CD4-positive, alpha-beta T cell treated with Interleukin-17A for 1 hour (primary cell): ENCODE data around the gene PLOD3.
A peak's percentile ranks its signal among the peaks of the same experiment; 100 is the strongest.

Experiments
- DNase-seq: peaks from one replicate; pipeline ENCODE4 v3.0.0-alpha.2; 2020

The PLOD3 gene

DNA sequence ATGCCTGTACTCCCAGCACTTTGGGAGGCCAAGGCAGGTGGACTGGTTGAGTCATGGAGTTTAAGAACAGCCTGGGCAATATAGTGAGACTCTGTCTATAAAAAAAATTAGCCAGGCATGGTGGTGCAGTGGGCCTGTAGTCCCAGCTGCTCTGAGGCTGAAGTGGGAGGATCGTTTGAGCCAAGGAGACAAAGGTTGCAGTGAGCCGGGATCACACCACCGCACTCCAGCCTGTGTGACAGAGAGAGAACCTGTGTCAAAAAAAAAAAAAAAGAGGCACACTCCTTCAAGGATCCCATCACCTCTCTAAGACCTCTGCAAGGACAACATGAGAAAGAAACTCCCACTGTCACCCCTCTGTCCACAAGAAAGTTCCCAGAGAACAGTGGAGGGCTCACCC lies 41.7 kb downstream of the PLOD3 start:
- DNase-seq, result no peak

DNA sequence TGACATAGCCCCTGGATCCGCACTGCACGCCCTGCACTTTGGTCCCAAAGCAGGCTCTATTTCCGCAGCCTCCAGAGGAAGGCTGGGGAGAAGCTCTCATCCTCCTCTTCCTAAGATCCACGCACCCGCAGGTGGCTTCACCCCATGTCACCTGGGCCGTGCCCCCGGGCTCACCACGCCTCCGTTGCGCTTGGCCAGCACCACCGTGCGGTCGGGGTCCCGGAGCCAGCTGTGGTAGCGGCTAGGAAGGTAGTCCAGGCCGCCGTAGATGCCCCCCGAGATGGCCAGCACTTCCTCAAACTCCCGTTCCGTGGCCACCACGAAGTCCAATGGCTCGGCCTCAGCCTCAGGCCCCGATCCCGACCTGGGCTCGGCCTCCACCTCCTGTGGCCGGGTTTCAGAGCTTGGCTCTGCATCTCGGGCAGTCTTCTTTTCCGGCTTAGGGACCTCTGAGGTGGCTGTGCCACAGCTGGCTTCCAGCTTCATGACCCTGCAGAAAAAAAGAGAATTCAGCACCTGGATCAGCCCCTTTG lies 43.0 kb downstream of the PLOD3 start:
- DNase-seq, result no peak

DNA sequence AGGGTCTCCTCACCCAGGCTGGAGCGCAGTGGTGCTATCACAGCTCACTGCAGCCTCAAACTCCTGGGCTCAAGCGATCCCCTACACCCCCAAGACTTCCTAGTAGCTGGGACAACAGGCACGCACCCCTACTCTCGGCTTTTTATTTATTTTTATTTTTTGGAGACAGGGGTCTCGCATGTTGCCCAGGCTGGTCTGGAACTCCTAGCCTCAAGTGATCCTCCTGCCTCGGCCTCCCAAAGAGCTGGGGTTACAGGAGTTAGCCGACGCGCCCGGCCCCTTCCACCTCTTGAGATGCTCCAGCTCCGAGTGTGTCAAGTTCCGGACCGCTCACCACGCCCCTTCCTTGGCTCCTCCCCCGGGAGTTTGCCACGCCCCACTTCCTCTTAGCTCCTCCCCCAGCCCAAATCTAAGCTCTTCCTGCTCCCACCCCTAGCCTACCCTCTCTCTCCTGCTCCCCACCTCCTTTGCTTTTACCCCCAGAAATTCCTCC lies 43.6 kb downstream of the PLOD3 start:
- DNase-seq, result peak; percentile 78

DNA sequence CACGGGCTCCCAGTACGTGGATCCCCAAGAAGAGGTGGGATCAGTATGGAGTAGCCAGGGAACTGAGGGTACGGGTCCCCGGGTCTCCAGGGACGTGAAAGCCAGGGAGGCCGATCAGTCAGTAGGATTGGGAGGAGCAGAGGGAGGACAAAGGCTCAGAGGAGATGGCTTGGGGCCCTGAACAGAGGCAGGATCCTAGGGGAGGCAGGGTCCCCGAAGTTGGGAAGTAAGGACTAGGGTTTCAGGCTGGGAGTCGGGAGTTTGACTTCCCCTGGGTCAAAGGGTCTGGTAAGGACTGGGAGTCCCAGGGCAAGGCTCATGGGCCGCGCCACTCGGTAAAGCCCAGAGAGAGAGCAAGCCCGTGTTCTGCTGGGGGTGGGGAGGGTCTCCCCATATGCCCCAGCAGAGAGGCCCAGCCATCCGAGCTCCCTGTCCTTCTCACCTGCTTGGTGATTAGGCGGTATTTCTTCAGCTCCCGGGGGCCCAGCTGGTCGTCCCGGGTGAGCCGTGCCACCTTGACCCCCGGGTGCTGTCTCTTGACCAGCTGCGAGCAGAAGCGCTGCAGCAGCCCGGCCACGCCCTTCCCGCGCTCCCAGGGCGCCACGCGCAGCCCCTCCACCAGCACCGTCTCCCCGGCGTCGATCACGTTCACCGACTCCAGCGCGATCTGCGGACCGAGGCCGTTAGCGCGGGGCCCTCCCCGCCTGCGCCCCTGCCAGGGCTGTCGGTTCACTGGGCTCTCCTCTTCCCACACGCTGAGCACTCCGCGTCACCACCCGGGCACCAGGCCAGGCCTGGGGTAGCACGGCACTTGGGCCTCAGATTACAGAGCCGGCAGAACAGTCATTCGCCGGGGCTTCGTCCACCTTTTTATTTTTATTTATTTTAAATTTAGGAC lies 44.3 kb downstream of the PLOD3 start:
- no peak for DNase-seq

DNA sequence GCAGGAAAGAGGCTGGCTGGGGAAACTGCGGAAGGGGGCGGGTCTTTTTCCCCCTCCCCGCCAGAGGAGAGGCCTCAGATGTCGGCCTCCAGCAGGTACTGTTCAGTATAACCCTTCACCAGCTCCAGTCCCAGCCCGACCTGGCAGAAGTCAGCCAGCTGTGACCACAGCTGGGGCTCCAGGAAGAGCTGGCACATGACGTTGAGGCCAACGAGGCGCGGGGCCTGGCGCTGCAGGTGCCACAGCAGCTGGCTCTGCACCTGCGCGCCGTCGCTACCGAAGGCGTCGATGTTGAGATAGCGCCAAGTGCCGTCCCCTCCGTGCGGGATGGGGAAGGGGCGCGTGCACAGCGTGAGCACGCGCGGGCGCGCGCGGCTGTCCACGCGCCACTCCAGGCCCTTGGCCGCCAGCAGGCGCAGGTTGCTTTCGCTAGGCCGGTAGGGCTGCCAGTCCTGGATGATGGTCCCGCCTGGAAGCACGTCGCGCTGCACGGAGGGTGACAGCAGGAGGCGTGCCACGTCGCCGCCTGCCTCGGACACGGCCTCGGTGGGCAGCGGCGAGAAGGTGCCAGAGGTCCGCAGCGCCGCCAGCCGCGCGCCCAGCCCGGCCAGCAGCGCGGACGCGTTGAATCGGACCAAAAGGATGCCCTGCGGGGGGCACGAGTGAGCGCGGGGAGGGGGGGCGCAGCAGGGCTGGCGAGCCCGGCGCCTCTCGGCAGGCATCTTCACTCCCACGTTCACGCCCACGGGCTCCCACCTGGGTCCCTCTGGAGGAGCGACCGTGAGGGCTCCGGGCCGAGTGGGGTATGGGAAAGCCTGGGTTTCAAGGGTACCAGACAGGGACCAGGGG lies 45.2 kb downstream of the PLOD3 start:
- DNase-seq, result peak; percentile 23

DNA sequence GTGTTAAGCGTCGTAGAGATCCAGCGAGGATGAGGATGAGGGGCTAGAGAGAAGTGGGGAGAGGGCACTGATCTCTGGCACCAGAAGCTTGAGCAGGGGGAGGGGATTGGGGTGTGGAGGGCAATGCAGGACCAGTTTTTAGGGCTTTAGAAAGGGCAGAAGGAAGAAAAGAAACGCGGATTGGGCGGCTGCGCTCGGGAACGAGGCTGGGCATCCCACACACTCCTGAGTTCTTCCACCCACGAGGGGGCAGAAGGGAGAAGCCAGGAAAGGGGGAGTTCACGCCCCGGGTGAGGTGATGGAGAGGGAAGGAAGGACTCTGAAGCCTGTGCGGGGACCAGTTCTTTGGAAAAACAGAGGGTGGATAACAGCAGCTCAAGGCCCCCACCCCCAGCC lies 45.9 kb downstream of the PLOD3 start:
- no peak for DNase-seq

DNA sequence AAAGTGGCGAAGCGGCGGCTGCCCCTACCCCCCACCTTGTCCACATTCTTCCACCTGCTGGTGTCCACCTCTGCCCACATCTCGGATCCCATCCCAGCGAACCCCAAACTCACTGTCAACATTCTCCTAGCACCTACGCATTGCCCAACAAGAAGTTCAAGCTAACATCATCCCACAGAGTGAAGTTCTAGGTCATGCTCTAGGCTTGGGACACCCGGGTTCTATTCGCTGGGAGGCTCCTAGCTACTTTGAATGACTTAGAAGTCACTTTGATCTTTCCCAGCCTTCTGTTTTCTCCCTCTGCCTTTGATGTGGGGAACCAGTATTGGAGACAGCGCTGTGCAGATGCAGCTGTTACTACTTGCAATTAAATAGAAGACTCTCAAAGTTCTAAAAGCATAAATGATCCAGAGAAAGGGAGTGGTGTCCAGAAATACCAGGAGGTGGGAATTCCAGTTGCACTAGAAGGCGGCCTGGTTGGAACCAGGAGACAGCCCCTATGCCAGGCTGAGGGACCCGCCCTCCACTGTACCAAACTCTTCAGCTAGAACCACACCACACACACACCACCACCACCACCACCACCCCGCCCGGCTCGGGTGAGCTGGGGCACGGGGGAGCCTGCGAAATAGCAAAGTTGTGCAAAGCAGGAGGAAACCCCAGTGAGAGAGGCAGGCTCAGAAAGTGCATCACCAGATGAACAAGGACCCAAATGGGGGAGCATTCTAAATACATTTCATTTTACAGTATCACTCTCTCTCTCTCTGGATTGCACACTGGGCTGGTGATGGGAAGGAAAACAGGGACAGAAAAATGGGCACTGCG lies 46.6 kb downstream of the PLOD3 start:
- DNase-seq, result peak; percentile 33

DNA sequence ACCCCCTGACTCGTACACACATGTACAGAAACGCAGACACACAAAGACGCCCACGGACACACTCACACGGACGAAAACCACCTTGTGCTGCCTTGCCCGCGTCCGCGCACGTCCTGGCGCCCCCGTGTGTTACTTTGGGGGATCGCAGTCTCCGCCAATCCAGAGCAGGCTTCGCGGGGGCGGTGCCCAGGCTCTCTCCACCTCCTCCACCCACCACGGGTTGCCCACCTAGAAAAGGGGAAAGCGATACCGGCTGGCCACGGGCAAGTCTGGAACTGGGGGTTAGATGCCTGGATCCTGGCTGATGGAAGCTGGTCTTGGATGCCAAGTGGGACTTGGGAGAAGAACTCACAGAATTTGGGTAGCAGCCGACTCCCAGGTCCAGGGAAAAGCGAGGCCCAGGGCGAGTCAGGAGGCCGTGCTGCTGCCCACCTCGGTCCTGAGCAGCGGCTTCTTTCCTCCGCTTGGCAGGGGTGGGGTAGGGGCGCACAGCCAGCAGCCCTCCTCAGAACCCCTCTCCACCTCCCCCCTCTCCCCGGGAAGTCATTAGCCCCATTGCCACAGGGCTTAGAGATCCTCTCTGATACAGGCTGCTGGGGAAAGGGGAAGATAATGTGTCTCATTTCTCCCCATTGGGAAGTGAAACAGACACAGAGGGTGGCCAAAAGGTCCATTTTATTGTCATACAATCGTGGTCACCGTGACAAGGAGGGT lies 47.4 kb downstream of the PLOD3 start:
- peak; percentile 85 for DNase-seq

DNA sequence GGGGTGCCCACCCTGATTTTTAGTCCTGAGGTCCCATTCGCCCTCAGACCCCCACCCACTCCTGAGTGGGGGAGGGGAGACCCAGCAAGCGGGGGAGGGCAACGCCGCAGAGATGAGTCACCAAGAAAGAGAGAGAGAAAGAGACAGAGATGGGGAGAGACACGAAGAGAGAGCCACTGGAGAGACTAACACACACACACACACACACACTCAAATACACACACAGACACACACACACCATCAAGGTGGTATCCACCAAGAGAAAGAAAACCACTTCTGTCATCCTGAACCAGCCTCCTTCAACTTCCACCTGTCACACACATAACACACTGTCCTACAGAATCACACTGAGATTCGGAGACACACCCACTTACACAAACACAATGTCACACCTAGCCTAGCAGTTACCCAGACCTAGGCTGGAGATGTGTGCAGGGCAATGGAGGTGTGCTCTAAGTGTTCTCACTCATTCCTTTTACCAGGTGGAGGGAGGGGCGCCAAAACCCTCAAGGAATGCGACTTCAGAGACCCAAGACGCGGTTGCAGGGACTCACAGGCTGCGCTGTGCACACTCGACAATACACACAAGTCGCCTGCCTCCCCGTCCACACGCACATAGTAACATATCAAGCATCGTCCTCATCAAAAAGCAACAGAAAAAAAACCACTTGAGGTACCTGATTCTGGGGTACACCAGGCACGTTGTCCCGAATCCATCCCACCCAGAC lies 48.1 kb downstream of the PLOD3 start:
- no peak for DNase-seq

DNA sequence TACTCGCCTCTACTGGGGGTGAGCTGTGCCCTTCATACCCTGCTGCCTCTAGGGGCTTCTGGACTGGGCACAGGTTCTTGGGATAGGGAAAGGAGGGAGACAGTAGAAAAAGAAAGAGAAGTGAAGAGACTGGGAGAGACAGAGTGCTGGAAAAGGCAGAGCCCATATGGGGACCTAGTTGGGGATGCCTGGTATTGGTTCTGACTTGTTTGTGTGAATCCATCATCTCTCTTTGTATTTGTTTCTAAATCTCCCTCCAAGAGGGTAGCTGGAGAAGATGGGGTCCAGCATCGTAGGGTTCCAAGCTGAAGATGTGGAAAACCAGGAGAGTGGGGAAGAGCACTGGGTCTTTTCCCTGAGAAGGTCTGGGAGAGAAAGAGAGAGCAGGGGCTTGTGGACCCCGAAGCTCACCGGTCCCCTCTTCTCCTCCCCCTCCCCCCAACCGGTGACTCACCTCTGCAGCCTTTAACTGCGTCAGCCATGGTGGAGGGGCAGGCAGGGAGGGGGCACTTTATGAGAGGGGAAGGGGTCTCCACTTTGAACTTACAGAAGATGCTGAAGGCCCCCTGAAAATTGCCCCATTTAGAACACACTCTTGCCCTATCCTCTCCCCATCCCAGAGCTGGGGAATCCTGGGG lies 48.9 kb downstream of the PLOD3 start:
- no peak for DNase-seq

DNA sequence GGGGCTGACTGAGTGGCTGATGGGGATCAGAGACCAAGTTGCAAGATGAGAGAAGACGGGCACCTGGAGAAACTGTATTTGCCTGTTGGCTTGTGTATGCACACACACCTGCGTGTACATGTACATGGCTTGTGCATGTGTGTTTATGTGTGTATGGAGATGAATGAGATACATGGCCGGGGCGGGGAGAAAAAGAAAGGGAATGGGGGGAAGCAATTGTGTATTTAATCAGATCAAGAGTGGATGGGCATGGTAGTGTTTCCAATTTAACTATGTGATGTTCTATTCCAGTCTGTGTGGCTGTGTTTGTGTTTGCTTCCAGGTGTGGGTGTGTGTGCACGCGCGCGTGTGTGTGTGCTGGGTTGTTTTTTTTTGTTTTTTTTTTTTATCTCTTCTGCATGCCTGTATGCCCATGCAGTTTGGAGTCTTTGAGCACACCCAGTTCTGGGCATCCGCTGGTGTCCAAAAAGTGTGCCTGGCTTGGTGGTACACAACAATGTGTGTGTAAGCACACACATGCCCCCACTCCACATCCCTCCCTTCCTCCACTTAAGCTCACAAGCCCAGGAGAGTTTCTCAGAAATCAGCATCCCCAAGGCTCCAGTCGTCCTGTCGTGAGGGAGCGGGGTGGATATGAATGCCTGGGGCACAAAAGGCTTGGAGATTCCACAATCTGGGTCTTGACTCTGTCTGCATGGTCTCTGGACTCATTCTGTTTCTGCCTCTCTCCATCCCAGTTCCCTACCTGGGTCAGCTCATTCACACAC lies 49.6 kb downstream of the PLOD3 start:
- no peak for DNase-seq

DNA sequence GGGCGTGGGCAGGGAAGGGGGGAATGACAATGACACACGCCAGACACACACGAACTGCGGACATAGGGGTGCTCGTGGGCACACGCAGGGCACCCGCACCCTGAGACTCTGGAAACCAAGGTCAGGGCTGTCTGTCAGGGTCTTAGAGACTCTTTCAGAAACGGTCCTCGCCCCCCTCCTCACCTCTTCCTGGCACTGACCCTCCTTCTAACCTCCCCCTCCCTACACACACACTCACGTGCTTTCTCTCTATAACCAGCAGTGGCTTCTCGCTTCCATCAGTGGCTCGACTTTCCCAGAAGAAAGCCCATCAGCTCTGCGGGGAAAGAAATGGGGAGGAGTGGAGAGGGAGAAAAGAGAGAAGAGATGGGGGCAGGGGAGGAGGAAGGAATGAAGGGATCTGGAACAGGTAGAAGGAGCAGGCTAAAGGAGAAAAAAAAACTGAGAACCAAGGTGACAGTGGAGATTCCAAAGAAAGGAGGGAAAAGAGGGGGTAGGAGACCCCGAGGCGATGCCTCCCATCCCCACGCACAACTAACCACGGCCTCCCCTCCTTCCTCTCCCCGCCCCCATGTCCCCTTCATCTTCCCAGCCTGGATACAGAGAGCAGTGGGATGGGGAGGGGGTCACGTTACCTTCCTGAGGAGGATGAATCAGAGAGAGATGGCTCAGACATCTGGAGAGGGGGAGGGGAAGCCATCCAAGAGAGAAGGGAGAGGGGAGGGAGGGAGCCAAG lies 50.3 kb downstream of the PLOD3 start:
- no peak for DNase-seq

DNA sequence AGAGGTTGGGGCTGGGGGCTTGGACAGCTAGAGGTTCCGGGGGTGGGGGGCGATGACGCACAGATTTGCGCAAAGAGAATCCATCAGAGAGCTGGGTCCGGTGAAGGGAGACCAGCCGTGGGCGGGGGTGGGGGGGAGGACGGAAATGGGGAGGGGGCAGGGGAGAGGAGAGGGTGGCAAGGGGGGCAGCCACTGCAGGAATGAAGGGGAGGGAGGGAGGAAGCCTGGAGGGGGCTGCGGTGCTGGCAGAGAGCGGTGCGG lies 50.8 kb downstream of the PLOD3 start:
- DNase-seq, result no peak

DNA sequence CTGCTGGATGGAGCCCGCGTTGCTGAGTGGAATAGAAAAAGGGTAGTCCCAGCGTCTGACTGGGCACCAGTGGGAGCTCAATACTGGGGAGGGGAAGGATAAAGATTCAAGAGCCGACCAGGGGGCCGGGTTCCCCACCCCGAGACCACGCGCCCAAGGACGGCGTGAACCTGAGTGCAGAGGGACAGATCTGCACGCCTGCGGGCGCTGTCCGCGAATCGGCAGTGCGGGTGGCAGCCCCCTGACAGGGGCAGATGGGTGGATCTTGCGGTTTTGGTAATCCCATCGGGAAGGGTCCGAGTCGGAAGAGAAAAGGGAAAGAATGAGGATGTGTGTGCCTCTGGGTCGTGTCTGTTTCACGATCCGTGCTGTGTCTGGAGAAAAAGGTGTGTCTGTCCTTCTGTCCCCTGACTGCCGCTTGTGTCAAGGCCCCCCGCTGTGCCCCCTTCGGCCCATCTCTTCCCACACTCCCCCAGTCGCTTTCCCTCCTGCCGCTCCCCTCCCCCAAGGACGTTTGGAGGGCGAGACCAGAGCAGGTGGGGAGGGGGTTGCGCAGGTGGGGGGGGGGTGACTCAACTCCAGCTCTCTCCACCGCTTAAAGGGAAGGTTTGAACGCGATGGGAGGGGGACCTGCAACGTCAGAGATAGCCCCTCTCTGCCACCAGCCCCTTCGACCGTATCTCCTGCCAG lies 51.3 kb downstream of the PLOD3 start:
- no peak for DNase-seq

DNA sequence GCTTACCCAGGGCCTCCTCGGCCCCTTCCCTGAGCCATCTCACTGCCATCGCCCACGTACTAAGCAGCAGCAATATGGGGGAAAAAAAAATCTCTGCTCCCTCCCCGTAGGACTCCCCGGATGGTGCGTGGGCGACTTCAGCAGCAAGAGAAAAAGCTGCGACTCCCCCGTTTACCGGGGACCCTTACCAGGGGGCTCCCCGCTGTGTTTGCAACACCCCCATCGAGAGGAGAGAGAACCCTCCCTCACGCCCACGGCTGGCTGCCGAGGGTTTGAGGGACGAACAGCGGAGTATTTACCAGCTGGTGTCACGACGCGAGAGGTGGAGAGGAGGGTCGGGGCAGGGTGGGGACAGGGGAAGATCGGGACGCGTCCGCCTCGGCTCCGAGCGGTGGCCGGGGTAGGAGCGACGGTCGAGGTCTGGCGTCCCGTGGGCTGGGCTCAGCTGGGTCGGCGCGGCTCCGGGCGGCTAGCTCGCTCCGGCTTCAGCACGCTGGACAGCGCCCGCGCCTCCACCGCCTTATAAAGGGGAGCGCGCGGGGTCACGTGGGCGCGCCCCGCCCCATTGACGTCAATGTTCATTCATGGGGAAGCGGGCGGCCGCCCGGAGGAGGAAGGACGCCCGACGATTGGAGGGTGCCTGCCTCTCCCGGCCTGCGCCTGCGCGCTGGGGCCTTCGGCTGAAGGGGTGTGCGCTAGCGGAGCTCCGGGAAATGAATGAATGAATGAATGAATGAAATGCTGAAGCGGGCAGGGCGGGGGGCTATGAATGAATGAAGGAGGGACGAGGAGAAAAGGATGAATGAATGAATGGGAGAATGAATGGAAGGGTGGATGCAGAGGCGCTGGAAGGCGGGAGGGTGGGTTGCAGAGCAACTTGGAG lies 52.1 kb downstream of the PLOD3 start, which contains the start of gene VGF:
VGF (minus strand) TSS at position 495 of the 883 bp plus-strand sequence. CDS start 726 bp downstream, outside the sequence.
- peak; percentile 93 for DNase-seq

DNA sequence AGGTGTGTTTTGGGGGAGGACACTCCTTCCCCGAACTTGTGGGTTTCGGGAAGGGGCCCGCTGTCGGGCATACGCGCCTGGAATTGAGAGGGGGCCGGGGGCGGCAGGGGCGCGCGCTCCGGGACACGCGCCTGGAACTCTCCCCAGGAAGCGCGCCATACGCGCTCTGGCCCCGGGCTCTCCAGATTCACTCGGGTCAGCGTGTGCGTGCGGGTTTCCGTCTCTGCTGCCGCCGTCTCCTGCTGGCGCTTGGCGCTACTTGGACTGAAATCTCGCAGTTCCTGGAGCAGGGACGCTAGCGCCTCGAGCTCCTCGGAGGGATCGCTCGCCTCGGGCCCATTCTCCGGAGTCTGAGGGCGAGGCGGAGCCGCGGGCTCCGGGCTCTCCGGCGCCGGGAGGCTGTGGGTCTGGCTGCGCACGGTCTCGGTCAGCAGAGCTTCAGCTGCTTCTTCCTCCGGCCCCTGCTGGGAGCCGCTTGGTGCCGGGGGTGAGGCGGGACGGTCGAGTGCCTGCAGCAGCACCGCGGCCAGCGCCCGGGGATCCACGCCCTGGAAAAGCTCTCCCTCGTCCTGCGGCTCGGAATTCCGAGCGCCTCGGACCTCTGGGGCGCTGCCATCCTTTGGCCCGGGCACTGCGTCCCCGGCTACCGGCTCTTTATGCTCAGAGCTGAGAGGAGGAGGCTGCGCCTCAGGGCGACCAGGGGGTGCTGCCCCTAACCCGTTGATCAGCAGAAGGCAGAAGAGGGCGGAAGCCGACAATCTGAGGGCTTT lies 53.1 kb downstream of the PLOD3 start:
- DNase-seq, result no peak
